H7 (cell line): ENCODE measurements around the gene GK2. TPM values are rescaled to one million over a fixed set of nuclear protein-coding genes. Genes with fewer than 3 reads are reported as not detected.

ENCODE experiments used
- DNase-seq: peaks from one replicate; pipeline ENCODE4 v3.0.0; 2012
- H3K27me3 ChIP-seq: 2 replicates; pipeline ENCODE4 v1.6.0; 2011; ENCODE audit warnings: mild to moderate bottlenecking, low read length; ENCODE audit not compliant: control insufficient read depth, insufficient read depth
- H3K36me3 ChIP-seq: replicated peaks from 2 replicates; pipeline ENCODE4 v1.5.1; 2011; ENCODE audit warnings: low read length; ENCODE audit not compliant: control insufficient read depth, insufficient read depth
- H3K4me3 ChIP-seq: 2 replicates; pipeline ENCODE4 v1.5.1; 2011; ENCODE audit warnings: low read depth, mild to moderate bottlenecking, control low read depth, low read length, moderate library complexity; ENCODE audit not compliant: insufficient read depth
- total RNA-seq: library from RNA; depleted of rRNA; stranded (reverse); fragments of >200 nt; shearing (Covaris generic); gene quantifications from 2 replicates; pipeline ENCODE4 v1.2.3, GENCODE V29; 2014; rRNA removed

GK2 gene
- total RNA-seq, 1 experiment from 2014 or later, result not detected

DNA sequence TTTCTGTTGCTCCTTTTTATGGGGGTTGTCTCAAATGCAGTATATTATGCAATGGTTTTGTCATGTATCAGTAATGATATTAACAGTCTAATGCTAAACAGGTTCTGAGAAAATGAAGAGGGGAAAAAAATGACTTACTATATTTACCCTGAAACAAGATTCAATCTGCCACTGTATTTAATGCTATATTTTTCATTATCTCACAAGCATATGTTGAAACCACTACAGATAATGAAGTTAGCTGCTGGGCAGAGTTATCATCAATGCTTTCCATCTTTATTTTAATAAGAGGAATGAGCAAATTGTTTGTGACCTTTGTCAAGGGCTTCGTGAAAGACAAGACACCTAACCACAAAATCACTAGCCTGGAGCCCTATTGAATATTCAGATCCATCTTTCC lies 49.6 kb downstream of the GK2 start:
- no peak for DNase-seq
- H3K36me3 ChIP-seq, result no peaks in the 10 kb centered on the region
- H3K4me3 ChIP-seq, result no peak overlapping the region
- no peaks in the 10 kb centered on the region for H3K27me3 ChIP-seq

DNA sequence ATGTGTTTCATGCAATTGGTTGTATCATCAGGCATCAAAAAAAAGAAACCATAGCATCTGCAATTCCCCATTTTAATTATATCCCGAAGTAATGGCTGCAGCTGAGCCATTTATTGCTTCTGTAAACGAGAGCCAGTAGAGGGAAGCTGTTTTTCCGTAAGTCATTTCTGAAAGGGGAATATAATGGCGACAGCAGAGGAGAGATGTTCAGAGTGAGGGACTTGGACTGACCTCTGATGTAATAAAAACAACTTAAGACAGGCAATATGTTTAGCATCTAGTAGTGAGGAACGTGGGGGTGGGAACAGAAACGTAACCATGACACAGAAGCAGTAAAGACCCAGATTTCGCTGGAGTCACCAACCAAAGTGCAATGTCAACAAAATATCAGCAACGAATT lies 50.7 kb downstream of the GK2 start:
- no peaks in the 10 kb centered on the region for H3K27me3 ChIP-seq
- H3K4me3 ChIP-seq, result no peak overlapping the region
- H3K36me3 ChIP-seq, result no peaks in the 10 kb centered on the region
- DNase-seq, result no peak

Other genes starting within 250 kb of the GK2 start
- not detected in 2 replicates for gene NAA11, start 82.2 kb downstream of the GK2 start, total RNA-seq